Stomach (tissue), 9 donors: Measurements from ENCODE around the gene BIN1. TPM values are rescaled to one million over a fixed set of nuclear protein-coding genes. Genes with fewer than 3 reads are reported as not detected.

ENCODE experiments used
- DNase-seq, 2 donors: peaks; one replicate each; pipeline versions ENCODE4 v3.0.0 to v3.0.0-alpha.2; 2013 to 2019
- H3K27ac ChIP-seq, 5 donors: fragments of 200-600 bp in 4 of 5; sonication (generic) in 4 of 5; one replicate each; pipeline ENCODE4 v1.5.1; 2013 to 2019; ENCODE audit warnings: mild to moderate bottlenecking in 1 of 5, moderate library complexity in 1 of 5
- H3K27me3 ChIP-seq, 3 donors: fragments of 200-600 bp; sonication (generic); one replicate each; pipeline ENCODE4 v1.5.1; 2017 to 2019; ENCODE audit warnings: mixed run types in 1 of 3
- H3K36me3 ChIP-seq, 4 donors: fragments of 200-600 bp; sonication (generic); 1 replicate in 3 of 4; 2 replicates in 1 of 4; pipeline ENCODE4 v1.5.1; 2016 to 2019
- H3K4me1 ChIP-seq, 4 donors: fragments of 200-600 bp; sonication (generic); one replicate each; pipeline ENCODE4 v1.5.1; 2016 to 2019
- H3K4me3 ChIP-seq, 4 donors: fragments of 200-600 bp; sonication (generic) in 3 of 4; one replicate each; pipeline ENCODE4 v1.5.1; 2016 to 2019; ENCODE audit warnings: mild to moderate bottlenecking in 1 of 4
- H3K9me3 ChIP-seq, 4 donors: fragments of 200-600 bp; sonication (generic); one replicate each; pipeline ENCODE4 v1.5.1; 2016 to 2019
- CTCF ChIP-seq, 7 experiments: fragments of 450-650 bp in 4 of 7; fragments of 200-600 bp in 3 of 7; sonication (generic) in 3 of 7; IDR thresholded peaks; one replicate each; pipeline ENCODE4 v1.5.1; 2016 to 2019; ENCODE audit warnings: antibody characterized with exemption in 7 of 7, control low read depth in 2 of 7, mild to moderate bottlenecking in 1 of 7
- EP300 ChIP-seq: sonication (generic); formaldehyde crosslinking; IDR thresholded peaks from one replicate; pipeline ENCODE4 v1.6.1; 2017; ENCODE audit warnings: antibody characterized with exemption
- POLR2A ChIP-seq, 4 donors: fragments of 450-650 bp; IDR thresholded peaks; one replicate each; pipeline ENCODE4 v1.6.1; 2016; ENCODE audit warnings: antibody characterized with exemption in 4 of 4, control low read depth in 2 of 4, mild to moderate bottlenecking in 1 of 4, moderate library complexity in 1 of 4
- POLR2AphosphoS5 ChIP-seq, 3 donors: sonication (generic); formaldehyde crosslinking; IDR thresholded peaks; one replicate each; pipeline ENCODE4 v1.6.1; 2016; ENCODE audit warnings: antibody characterized with exemption in 3 of 3
- WGBS, 5 donors: extraction: QIAGEN DNeasy Blood & Tissue Kit in 3 of 5; methylation state at CpG; one replicate each; pipeline versions ENCODE4 v1.1.5 to v1.1.7; 2013 to 2018; 5-methylcytosine and 5-hydroxymethylcytosine counted together
- intact Hi-C: fragments of 100-400 bp; cut with DNase I; formaldehyde crosslinking; loops from one replicate; pipeline ENCODE4 v1.15.1; 2023; ENCODE audit warnings: low total_unique reads
- polyA plus RNA-seq, 3 donors: library from polyadenylated mRNA; stranded (reverse); fragments of 200-250 nt; gene quantifications; one replicate each; pipeline ENCODE4 v1.2.3, GENCODE V29; 2013
- total RNA-seq, 5 donors: library from RNA; depleted of rRNA; stranded (reverse); fragments of >200 nt; gene quantifications; one replicate each; pipeline versions ENCODE4 v1.1.0 to v1.2.3, GENCODE V29; 2014 to 2016
- donor health status: healthy with polysubstance abuse.
- donor health status: Bipolar disorder and iron deficiency.
- donor health status: healthy.

Gene BIN1
- total and polyA plus RNA-seq, 8 donors = 39.1 to 175 (median 47.8) TPM

DNA sequence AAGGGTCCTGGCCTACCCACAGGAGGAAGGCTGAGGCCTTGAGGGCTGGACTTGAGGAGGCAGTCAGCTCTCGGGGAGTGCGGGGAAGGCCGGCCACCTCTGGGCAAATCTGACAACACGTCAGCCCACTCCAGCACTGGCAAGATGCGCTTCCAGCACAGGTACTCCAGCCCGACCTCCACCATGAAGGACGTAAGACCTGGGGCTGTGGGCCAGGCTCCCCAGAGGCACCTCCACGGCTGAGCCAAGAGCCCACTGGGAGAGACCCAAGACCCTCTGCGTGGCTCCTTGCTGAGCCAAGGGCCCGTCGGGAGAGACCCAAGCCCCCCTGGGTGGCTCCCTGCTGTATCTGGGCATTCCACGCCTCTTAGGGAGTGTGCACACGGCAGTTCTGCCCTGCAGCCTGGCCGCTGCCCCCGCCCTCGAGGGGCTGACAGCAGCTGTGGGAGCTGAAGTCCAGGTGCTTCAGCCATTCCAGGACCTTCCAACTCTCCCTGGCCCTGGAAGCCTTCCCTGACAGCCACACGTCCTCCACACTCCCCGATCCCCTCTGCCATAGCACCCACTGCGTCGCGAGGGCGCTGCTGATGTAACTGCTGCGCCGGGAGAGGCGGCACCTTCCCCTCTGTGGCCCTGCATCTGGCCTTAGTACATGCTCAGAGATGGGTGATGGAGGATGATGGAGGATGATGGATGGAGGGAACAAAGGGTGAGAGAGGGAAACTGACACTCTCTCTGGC is 50.2 kb downstream of the BIN1 start:
- peaks cover 5 to 21% (median 17%) of the 10 kb centered on the region in 4 donors for H3K4me1 ChIP-seq
- H3K36me3 ChIP-seq = peaks cover 7 to 85% (median 75%) of the 10 kb centered on the region in 4 donors
- no peak overlapping the region for H3K4me3 ChIP-seq
- intact Hi-C loops = no loop called here
- H3K27me3 ChIP-seq = no peaks in the 10 kb centered on the region
- no peak for DNase-seq
- TF ChIP-seq CTCF (IDR thresholded peaks at IDR 0.05) (no peak), POLR2A (IDR thresholded peaks at IDR 0.05) (no peak), POLR2AphosphoS5 (IDR thresholded peaks at IDR 0.05) (no peak), EP300 (no peak)
- no peaks in the 10 kb centered on the region for H3K9me3 ChIP-seq
- WGBS, 5 donors = 91 to 96% (median 93%) methylated on average over 16 to 25 of the region's 25 CpGs
- no peak overlapping the region for H3K27ac ChIP-seq

- no peak for DNase-seq
- 92 to 97% (median 95%) methylated on average over 8 to 11 of the region's 11 CpGs for WGBS, 5 donors
- TF ChIP-seq POLR2A (IDR thresholded peaks at IDR 0.05) (no peak), CTCF (IDR thresholded peaks at IDR 0.05) (no peak), POLR2AphosphoS5 (IDR thresholded peaks at IDR 0.05) (no peak), EP300 (no peak)
- peaks cover 5 to 20% (median 16%) of the 10 kb centered on the region in 4 donors for H3K4me1 ChIP-seq
- peaks cover 2 to 84% (median 68%) of the 10 kb centered on the region in 4 donors for H3K36me3 ChIP-seq
- H3K9me3 ChIP-seq = no peaks in the 10 kb centered on the region
- intact Hi-C loops = no loop called here
- H3K4me3 ChIP-seq = no peak overlapping the region
- H3K27me3 ChIP-seq = no peaks in the 10 kb centered on the region
- no peak overlapping the region for H3K27ac ChIP-seq
Observed at GRCh38 chr2:127056086-127056485, 50.9 kb downstream of the BIN1 start.

GRCh38 chr2:127055786-127056076 is 51.2 kb downstream of the BIN1 start:
- no peak for DNase-seq
- intact Hi-C loops = no loop called here
- no peaks in the 10 kb centered on the region for H3K9me3 ChIP-seq
- no peak overlapping the region for H3K27ac ChIP-seq
- no peak for TF ChIP-seq POLR2AphosphoS5 (IDR thresholded peaks at IDR 0.05)
- TF ChIP-seq EP300 = no peak
- TF ChIP-seq CTCF (IDR thresholded peaks at IDR 0.05) = no peak
- no peak for TF ChIP-seq POLR2A (IDR thresholded peaks at IDR 0.05)
- H3K4me1 ChIP-seq = peaks cover 5 to 20% (median 16%) of the 10 kb centered on the region in 4 donors
- H3K27me3 ChIP-seq = no peaks in the 10 kb centered on the region
- H3K4me3 ChIP-seq = no peak overlapping the region
- H3K36me3 ChIP-seq = peaks cover 2 to 84% (median 68%) of the 10 kb centered on the region in 4 donors
- 86 to 94% (median 94%) methylated on average over 9 to 13 of the region's 13 CpGs for WGBS, 5 donors

DNA sequence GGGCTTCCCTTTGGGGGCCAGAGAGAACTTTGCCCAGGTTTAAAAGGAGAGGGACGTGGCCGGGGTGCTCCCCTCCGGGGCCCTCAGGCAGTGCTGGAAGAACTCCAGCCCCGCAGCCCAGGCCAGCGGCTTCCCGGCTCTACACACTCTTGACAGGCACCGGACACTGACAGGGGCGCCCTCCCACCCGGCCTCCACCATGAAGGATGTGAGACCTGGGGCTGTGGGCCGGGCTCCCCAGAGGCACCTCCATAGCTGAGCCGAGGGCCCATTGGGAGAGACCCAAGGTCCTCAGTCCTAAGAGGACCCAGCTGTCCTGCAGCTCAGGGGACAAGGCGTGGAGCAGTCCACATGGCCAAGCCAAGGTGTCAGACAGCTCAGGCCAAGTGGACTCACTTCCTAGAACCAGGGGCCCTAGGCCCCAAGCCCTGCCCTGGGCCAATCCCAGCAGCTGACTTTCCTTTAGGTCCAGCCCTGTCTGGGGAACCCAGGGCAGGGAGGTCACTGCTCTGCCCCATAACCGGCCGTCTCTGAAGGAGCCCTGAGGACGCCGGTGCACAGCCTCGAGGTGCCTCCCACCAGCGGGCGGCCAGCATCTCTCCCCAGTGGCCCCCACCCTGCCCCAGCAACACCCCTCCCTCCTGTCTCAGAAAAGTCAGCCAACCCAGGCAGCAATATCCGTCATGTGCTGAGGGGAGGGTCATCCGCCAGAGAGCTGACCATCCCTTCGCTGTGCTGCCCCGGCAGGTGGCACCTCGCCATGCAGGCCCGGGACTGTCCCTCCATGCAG is 51.8 kb downstream of the BIN1 start:
- DNase-seq = no peak
- Histone ChIP-seq H3K27ac (no peak overlapping the region), H3K4me1 (peaks cover 5 to 24% (median 17%) of the 10 kb centered on the region in 4 donors), H3K36me3 (peaks cover 2 to 82% (median 65%) of the 10 kb centered on the region in 4 donors), H3K9me3 (no peaks in the 10 kb centered on the region), H3K27me3 (no peaks in the 10 kb centered on the region), H3K4me3 (no peak overlapping the region)
- intact Hi-C loops = no loop called here
- WGBS, 5 donors = 93 to 97% (median 93%) methylated on average over 6 to 25 of the region's 25 CpGs
- TF ChIP-seq CTCF (IDR thresholded peaks at IDR 0.05) (no peak), POLR2AphosphoS5 (IDR thresholded peaks at IDR 0.05) (no peak), EP300 (no peak), POLR2A (IDR thresholded peaks at IDR 0.05) (no peak)
